Dendritic cell treated with granulocyte-macrophage colony-stimulating factor and Interleukin-4, amounts not matched to agents 40 ng/mL and 50 ng/mL, for 4 days (primary cell): Measurements from ENCODE around the gene C18orf54.
A peak's percentile ranks its signal among the peaks of the same experiment; 100 is the strongest.
"Not testable (repeated sequence)": the region's sequence is repeated elsewhere in the genome, so short reads cannot be mapped to it uniquely, and the experiment has no call there.

ENCODE experiments used
- H3K27ac Mint-ChIP-seq: one replicate; pipeline ENCODE4 v1.8.0; 2022; ENCODE audit warnings: mild to moderate bottlenecking, mixed read lengths
- H3K27me3 Mint-ChIP-seq: one replicate; pipeline ENCODE4 v1.8.0; 2022; ENCODE audit warnings: mild to moderate bottlenecking, mixed read lengths
- H3K36me3 Mint-ChIP-seq: one replicate; pipeline ENCODE4 v1.8.0; 2022; ENCODE audit warnings: low read depth, mixed read lengths
- H3K4me1 Mint-ChIP-seq: one replicate; pipeline ENCODE4 v1.8.0; 2022; ENCODE audit warnings: low read depth, mixed read lengths
- H3K4me3 Mint-ChIP-seq: one replicate; pipeline ENCODE4 v1.8.0; 2022; ENCODE audit warnings: mild to moderate bottlenecking, moderate library complexity, mixed read lengths
- H3K9me3 Mint-ChIP-seq: one replicate; pipeline ENCODE4 v1.8.0; 2022; ENCODE audit warnings: mixed read lengths
- intact Hi-C: fragments of 100-400 bp; cut with micrococcal nuclease; formaldehyde crosslinking; loops from one replicate; pipeline ENCODE4 v1.15.0; 2022

The C18orf54 gene

DNA sequence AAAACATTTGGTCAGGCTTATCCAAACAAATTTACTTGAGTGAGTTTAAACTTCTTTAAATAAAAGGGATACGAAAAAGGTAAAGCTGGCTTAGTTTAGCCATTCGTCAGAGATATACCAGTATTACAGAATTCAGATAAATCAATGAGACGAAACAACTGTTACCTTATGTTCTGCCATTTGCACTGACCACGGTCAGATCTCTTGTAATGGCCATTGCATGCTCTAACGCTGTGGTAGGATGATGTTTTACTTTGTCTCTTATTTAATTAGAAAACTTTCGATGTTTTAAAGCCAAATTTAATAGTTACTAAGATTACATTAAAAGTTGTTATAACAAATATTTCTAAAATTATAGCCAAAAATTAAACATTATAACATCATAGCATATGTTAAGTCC is 1.5 kb downstream of the C18orf54 start:
- no peak overlapping the region for H3K27ac Mint-ChIP-seq
- H3K36me3 Mint-ChIP-seq: peaks cover 9% of the 10 kb centered on the region
- H3K4me3 Mint-ChIP-seq: no peak overlapping the region
- intact Hi-C loops: loop anchor here (5.0 kb wide), 1 partner anchor 92 kb away; the partner anchor contains the start of gene POLI
- H3K27me3 Mint-ChIP-seq: peaks cover 6% of the 10 kb centered on the region
- H3K4me1 Mint-ChIP-seq: peaks cover 16% of the 10 kb centered on the region
- H3K9me3 Mint-ChIP-seq: no peaks in the 10 kb centered on the region

- Mint-ChIP-seq H3K4me3 (no peak overlapping the region), H3K27ac (no peak overlapping the region), H3K4me1 (peaks cover 16% of the 10 kb centered on the region), H3K27me3 (peaks cover 6% of the 10 kb centered on the region), H3K9me3 (no peaks in the 10 kb centered on the region), H3K36me3 (peaks cover 9% of the 10 kb centered on the region)
- intact Hi-C loops: no loop called here
These were observed 2.7 kb downstream of the C18orf54 start for GRCh38 chr18:54360406-54360805.

DNA sequence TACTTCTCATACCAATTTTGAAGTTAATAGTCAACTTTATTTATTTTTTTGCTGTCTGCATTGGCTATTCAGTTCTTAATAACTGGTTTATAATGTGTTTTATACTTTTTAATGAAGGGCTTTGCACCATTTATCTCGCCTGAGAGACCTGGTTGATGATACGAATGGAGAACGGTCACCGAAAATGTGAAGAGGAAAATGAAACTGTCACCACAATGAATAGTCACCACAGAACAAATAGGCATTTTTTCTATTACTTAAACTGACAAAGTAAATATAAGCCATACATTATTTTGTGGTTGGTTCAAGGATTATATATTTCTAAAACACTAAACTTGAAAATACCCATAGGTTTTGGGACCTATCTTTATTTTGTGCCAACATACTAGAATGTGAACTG is 20.4 kb downstream of the C18orf54 start:
- peaks cover 6% of the 10 kb centered on the region for H3K36me3 Mint-ChIP-seq
- H3K4me1 Mint-ChIP-seq: no peaks in the 10 kb centered on the region
- no peaks in the 10 kb centered on the region for H3K27me3 Mint-ChIP-seq
- intact Hi-C loops: no loop called here
- H3K4me3 Mint-ChIP-seq: no peak overlapping the region
- no peak overlapping the region for H3K27ac Mint-ChIP-seq
- H3K9me3 Mint-ChIP-seq: no peaks in the 10 kb centered on the region

DNA sequence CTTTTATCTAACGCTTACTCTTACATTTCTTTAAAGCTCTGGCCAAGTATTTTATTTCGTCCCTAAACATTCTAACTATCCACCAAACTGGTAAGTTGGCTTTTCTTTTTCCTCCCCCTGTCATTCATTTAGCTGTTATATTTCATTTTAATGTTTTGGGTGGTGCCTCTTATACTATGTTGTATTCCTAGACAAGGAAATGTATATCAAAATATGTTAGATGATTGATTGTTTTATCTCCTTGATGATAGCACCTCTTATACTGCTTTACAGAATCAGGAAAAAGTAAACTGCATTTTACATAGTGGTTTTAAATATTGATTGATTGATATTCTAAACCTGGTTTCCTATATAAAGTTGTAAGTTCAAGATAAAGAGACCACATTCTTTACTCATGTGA is 23.9 kb downstream of the C18orf54 start:
- Mint-ChIP-seq H3K9me3 (no peaks in the 10 kb centered on the region), H3K27ac (no peak overlapping the region), H3K4me1 (no peaks in the 10 kb centered on the region), H3K4me3 (no peak overlapping the region), H3K27me3 (no peaks in the 10 kb centered on the region), H3K36me3 (peaks cover 6% of the 10 kb centered on the region)
- intact Hi-C loops: no loop called here

DNA sequence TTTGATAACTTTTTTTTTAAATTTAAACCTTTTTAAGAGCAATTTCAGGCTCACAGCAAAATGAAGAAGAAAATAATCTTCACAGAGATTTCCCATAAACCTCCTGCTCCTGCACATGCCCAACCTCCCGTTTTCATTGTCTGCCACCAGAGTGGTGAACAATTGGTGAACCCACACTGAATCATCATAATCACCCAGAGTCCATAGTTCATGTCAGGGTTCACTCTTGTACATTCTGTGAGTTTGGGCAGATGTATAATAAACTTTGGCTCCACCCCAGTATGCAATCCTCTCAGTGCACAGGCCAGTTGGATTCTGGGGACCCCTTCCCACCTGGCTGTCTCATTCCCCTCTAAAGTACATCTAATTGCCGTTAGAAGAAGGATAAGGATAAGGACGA is 24.4 kb downstream of the C18orf54 start:
- no peaks in the 10 kb centered on the region for H3K9me3 Mint-ChIP-seq
- intact Hi-C loops: no loop called here
- H3K27ac Mint-ChIP-seq: no peak overlapping the region
- no peaks in the 10 kb centered on the region for H3K4me1 Mint-ChIP-seq
- H3K36me3 Mint-ChIP-seq: peaks cover 6% of the 10 kb centered on the region
- peaks cover 1% of the 10 kb centered on the region for H3K27me3 Mint-ChIP-seq
- H3K4me3 Mint-ChIP-seq: no peak overlapping the region

DNA sequence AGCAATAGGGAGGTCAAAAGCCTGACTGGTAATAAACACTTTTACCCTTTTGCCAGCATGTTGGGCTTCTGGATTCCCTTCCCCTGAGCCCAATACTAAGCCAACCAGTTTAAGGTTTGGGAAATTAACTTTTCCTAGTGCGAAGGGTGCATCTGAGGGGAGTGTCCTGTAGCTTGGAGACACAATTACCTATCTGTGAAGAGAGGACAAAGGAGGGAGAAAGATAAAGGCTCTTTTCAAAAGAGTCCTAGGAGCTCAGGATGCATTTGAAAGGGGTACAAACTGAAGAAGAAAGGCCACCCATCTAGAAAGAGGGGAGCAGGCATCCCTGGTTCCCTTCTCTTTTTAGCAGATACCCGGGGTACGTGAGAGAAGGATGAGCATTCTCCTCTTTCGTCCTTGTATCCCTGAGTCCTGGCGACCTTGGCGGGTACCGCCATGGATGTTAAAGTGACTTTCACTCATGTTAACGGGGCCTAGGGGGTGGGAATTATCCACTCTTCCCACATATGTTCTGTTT is 25.1 kb downstream of the C18orf54 start:
- peaks cover 1% of the 10 kb centered on the region for H3K27me3 Mint-ChIP-seq
- H3K4me1 Mint-ChIP-seq: no peaks in the 10 kb centered on the region
- H3K9me3 Mint-ChIP-seq: no peaks in the 10 kb centered on the region
- H3K27ac Mint-ChIP-seq: no peak overlapping the region
- no peak overlapping the region for H3K4me3 Mint-ChIP-seq
- intact Hi-C loops: no loop called here
- peaks cover 6% of the 10 kb centered on the region for H3K36me3 Mint-ChIP-seq

DNA sequence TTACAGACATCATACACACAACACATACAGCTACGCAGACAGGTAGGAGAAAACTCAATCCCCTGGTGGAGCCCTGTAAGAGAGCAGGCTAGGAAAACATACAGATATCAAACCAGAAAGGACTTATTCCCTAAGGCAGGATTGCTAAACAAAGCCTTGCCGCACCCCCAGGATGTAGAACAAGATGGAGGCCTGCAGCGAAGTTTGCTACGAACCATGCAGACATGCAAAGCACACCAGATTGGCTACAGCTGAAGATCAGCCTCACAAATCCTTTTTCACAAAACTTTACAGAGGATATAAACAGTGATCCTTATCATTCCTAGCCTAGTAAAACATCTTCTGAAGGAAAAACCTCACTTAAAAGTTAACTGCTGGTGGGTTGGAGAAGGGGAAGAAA is 28.3 kb downstream of the C18orf54 start:
- no peaks in the 10 kb centered on the region for H3K9me3 Mint-ChIP-seq
- H3K27me3 Mint-ChIP-seq: peaks cover 1% of the 10 kb centered on the region
- peaks cover 13% of the 10 kb centered on the region for H3K4me1 Mint-ChIP-seq
- no peak overlapping the region for H3K27ac Mint-ChIP-seq
- peaks cover 4% of the 10 kb centered on the region for H3K36me3 Mint-ChIP-seq
- intact Hi-C loops: no loop called here
- no peak overlapping the region for H3K4me3 Mint-ChIP-seq

- H3K36me3 Mint-ChIP-seq, H3K27ac Mint-ChIP-seq, H3K9me3 Mint-ChIP-seq, H3K27me3 Mint-ChIP-seq, H3K4me3 Mint-ChIP-seq, intact Hi-C loops: not testable (repeated sequence)
- H3K4me1 Mint-ChIP-seq: peaks cover 13% of the 10 kb centered on the region
These were observed 29.2 kb downstream of the C18orf54 start for GRCh38 chr18:54386800-54387495.

DNA sequence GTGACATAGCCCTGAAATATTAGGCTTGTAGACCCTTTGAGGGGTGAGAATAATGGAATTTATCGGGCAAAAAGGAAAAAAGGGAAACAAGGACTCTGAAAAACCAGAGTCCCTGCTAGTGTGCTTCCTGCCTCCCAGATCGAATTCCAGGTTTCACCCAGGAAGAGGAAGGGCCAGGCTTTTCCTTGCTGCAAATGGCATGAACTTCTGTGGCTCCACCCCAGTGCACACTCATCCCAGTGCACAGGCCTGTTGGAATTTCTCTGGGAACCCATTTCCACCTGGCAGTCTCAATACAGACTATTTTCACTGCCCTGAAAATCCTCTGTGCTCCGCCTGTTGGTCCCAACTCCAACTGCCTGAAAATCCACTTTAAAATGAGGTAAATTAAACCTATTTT is 29.9 kb downstream of the C18orf54 start:
- peaks cover 1% of the 10 kb centered on the region for H3K27me3 Mint-ChIP-seq

GRCh38 chr18:54388203-54389142 is 30.8 kb downstream of the C18orf54 start:
- Mint-ChIP-seq H3K9me3 (no peaks in the 10 kb centered on the region), H3K27ac (peak overlapping the region; percentile 1), H3K4me1 (peaks cover 13% of the 10 kb centered on the region), H3K4me3 (no peak overlapping the region), H3K36me3 (no peaks in the 10 kb centered on the region), H3K27me3 (peaks cover 1% of the 10 kb centered on the region)
- intact Hi-C loops: no loop called here

More for the DNA sequence above, 29.9 kb downstream of the C18orf54 start:
- intact Hi-C loops: no loop called here
- H3K27ac Mint-ChIP-seq: no peak overlapping the region
- H3K4me3 Mint-ChIP-seq: no peak overlapping the region
- peaks cover 13% of the 10 kb centered on the region for H3K4me1 Mint-ChIP-seq
- no peaks in the 10 kb centered on the region for H3K36me3 Mint-ChIP-seq
- no peaks in the 10 kb centered on the region for H3K9me3 Mint-ChIP-seq

DNA sequence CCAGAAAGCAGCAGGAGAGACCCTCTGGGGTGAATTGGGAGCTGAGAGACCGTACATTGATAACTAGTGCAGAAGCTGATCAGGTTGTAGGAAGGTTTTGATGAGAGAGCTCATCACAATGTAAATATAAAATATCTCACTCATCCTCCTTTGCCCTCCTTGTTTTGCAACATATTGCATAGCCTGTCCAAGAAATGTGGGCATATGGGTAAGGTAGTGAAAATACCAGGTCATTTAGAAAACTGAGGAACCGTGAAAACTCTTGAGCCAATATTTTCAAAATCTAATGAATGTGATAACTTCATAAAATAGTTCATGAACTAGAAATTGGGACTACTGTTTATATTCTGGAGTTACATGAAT is 31.4 kb downstream of the C18orf54 start:
- Mint-ChIP-seq H3K9me3 (no peaks in the 10 kb centered on the region), H3K4me1 (peaks cover 13% of the 10 kb centered on the region), H3K27me3 (peaks cover 1% of the 10 kb centered on the region), H3K36me3 (no peaks in the 10 kb centered on the region), H3K4me3 (no peak overlapping the region), H3K27ac (peak overlapping the region; percentile 1)
- intact Hi-C loops: no loop called here

DNA sequence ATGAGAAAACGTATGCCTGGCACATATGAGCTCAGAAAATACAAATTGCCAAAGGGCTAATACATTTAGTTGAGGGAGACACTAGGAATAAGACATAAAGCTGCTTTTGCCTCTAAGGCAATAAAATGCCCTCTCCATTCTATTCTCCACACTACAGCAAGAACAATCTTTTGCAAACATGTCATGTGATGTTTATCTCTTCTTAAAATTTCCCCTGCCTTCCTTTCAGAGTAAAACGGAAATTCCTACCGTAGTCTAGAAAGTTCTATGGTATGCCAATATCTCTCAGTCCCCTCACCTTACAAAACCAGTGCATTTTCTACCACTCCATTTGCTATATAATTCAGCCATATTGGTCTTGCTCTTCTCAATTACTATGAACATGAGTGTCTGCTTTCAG is 33.1 kb downstream of the C18orf54 start:
- no peaks in the 10 kb centered on the region for H3K36me3 Mint-ChIP-seq
- H3K27me3 Mint-ChIP-seq: peaks cover 5% of the 10 kb centered on the region
- no peak overlapping the region for H3K27ac Mint-ChIP-seq
- no peaks in the 10 kb centered on the region for H3K9me3 Mint-ChIP-seq
- no peak overlapping the region for H3K4me3 Mint-ChIP-seq
- peaks cover 13% of the 10 kb centered on the region for H3K4me1 Mint-ChIP-seq
- intact Hi-C loops: loop anchor here (5.0 kb wide), 1 partner anchor 591 kb away; no protein-coding TSS in a partner anchor

- intact Hi-C loops: loop anchor here (1.0 to 5.0 kb wide), 2 partner anchors 279 to 590 kb away; no protein-coding TSS in a partner anchor
- Mint-ChIP-seq H3K27me3 (peaks cover 3% of the 10 kb centered on the region), H3K36me3 (no peaks in the 10 kb centered on the region), H3K27ac (no peak overlapping the region), H3K4me3 (no peak overlapping the region), H3K9me3 (no peaks in the 10 kb centered on the region), H3K4me1 (peaks cover 13% of the 10 kb centered on the region)
These were observed 34.9 kb downstream of the C18orf54 start for GRCh38 chr18:54392543-54393023.
